Activated CD4-positive, alpha-beta T cell treated with anti-CD3 and anti-CD28 coated beads, Interleukin-2, Interleukin-6, amounts not matched to agents 100 ng/mL and 50 ng/mL, durations not matched to agents 16 hours and 8 hours (primary cell): ENCODE measurements around the gene RASD1.
"Not testable (repeated sequence)": the region's sequence is repeated elsewhere in the genome, so short reads cannot be mapped to it uniquely, and the experiment has no call there.

Experiments used
- DNase-seq: peaks from one replicate; pipeline ENCODE4 v3.0.0-alpha.2; 2020

The RASD1 gene

GRCh38 chr17:17468217-17469010, 27.8 kb downstream of the RASD1 start:
- DNase-seq = no peak

GRCh38 chr17:17467720-17468119, 28.5 kb downstream of the RASD1 start:
- DNase-seq = no peak

DNA sequence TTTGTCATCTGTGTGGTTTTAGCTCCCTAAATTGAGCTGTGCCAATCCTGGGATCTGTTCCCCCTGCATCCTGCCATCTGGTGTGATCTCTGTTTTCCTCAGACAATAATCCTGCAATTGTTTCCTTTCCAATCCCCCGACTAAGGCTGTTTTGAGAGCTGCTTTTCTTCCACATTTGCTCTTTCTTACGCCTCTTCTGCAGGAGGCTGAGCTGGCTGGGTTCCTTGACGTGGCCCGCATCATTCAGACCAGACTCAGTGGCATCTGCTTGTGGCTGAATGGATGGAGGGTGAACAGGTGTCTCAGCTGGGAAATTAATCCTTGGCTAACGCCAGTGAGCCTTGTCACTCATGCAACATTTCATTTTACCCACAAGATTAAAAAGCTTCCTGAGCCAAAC, 29.2 kb downstream of the RASD1 start:
- DNase-seq = no peak

DNA sequence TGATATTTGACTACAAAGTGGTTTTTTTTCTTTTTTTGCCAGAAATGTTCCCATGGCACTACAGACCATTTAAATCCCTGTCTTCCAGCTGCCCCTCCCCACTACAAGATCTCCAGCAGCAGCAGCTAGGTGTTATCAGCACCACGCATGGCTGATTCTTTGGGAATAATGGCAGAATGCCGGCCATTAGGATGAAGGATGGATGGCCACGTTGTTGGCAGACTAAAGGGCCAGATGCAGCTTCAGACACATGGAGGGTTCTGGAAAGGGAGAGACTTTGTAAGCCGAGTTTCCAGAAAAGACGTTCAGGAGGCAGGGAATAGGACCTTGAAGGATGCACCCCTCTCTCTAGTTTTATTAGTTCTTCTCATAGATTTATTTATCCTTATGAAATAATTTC, 29.7 kb downstream of the RASD1 start:
- no peak for DNase-seq

- not testable (repeated sequence) for DNase-seq
These were observed 30.3 kb downstream of the RASD1 start for GRCh38 chr17:17465878-17466277.

DNA sequence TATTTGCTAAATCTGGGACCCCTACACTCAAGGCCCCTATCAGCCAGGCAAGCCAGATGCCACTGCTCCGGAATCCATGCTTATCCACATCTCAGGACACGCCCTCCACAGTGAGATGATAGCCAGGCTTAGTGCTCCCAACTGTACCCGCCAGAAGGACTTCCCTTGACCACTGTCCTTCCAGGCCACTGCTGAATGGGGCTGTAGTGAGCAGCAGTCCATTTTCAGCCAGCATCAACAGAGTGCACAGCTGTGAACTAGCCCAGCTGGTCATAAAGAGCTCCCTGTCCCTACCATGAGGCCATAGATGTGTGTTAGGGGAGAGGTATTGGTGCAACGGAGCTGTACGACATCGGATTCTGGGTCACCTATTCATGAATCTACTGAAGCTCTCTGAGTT, 32.4 kb downstream of the RASD1 start:
- no peak for DNase-seq

- no peak for DNase-seq
These were observed 34.0 kb downstream of the RASD1 start for GRCh38 chr17:17462048-17462824.

GRCh38 chr17:17460038-17460437, 36.2 kb downstream of the RASD1 start:
- no peak for DNase-seq

- no peak for DNase-seq
These were observed 38.5 kb downstream of the RASD1 start for GRCh38 chr17:17457680-17458079.

- DNase-seq = no peak
These were observed 39.9 kb downstream of the RASD1 start for GRCh38 chr17:17456251-17456650.

DNA sequence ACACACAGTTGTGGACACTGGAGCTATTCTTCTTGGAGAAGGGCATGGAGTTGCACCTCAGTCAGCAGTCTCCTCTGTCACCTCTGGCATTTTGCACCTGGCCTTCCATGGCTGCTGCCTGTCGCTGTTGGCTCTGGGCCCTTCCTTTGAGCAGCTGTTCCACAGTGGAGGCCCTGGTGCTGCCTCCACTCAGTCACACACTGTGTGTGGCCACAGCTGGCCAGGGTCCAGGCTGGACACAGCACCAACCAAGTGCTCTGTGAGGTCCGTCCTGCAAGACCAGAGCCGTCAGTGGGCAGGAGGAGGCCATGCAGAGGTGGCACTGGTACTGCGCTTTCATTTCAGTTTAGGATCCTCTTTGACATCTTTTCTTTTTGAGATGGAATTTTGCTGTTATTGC, 41.0 kb downstream of the RASD1 start:
- no peak for DNase-seq

GRCh38 chr17:17454700-17455099, 41.5 kb downstream of the RASD1 start:
- DNase-seq = not testable (repeated sequence)

DNA sequence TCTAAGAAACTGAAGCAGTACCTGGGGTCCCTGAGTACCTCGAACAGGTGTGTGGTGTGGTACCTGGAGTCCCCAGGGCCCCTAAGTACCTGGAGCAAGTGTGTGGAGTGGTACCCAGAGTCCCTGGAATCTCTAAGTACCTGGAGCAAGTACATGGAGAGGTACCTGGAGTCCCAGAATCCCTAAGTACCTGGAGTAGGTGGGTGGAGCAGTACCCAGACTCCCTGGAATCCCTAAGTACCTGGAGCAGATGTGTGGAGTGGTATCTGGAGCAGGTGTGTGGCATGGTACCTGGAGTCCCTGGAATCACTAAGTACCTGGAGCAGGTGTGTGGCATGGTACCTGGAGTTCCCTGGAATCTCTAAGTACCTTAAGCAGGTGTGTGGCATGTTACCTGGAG, 41.9 kb downstream of the RASD1 start:
- no peak for DNase-seq

GRCh38 chr17:17453088-17453487, 43.1 kb downstream of the RASD1 start:
- no peak for DNase-seq

- DNase-seq = no peak
These were observed 47.5 kb downstream of the RASD1 start for GRCh38 chr17:17448723-17449122.

DNA sequence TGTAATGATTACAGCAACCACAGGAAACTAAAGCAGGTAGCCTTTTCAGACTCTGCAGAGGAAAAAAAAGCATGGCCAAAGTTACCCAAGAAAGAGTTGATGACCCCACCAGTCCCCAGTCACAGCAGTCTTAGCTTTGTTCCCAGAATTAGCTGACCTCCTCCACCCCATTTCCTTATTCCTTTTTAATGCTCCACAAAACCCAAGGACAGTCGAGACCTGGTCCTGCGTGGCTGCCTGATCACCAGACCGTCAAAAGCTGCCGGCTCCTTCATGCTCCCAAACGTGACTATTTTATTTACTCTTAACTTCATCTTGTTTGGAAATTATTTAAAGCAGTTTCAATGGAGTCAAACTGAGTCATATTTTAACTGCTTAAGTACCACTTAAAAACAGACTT, 48.1 kb downstream of the RASD1 start:
- DNase-seq = no peak

- no peak for DNase-seq
These were observed 48.9 kb downstream of the RASD1 start for GRCh38 chr17:17447264-17447663.

- DNase-seq = no peak
These were observed 49.5 kb downstream of the RASD1 start for GRCh38 chr17:17446666-17447155.

DNA sequence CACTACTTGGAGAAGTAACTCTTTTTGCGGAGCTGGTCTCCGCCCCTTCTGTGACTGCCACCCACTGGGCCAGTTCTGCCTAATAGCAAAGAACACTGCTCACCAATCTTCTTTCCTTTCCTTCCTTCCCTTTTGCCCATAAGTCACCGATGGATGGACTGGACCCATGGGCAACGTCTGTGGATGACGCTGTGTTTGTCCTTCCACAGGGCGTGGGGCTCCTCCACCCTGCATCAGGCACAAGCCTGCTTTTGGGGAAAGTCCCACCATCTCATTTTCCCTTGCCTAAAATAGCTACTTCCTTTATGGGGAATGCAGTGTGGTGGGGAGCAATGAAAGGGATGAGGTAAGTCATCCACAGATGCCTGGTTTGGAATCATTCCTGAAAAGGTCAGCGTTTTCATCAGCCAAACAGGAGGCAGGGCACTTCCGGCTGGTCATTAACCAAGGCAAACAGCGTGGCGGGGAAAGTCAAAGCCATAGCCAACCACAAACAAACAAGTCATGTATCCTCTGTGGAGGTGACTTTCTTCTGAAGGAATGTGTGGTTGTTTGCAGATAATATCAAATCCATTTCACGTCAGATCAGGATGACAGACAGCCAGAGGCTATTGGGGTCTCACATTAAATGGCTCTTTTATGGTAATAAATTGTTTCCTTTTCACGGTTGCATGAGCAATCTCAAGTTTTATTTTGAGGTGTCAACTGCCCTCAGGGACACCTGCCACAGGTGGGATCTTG, 50.1 kb downstream of the RASD1 start:
- no peak for DNase-seq

- DNase-seq = no peak
These were observed 50.8 kb downstream of the RASD1 start for GRCh38 chr17:17445296-17445924.
